HG03520 (cell line): ENCODE results near the gene ALMS1.
"Not testable (repeated sequence)": the region's sequence is repeated elsewhere in the genome, so short reads cannot be mapped to it uniquely, and the experiment has no call there.

Experiments used
- ATAC-seq: cut with Tn5 transposase; IDR thresholded peaks from one replicate; pipeline ENCODE4 v1.9.1; 2021; ENCODE audit warnings: mild to moderate bottlenecking, moderate library complexity; ENCODE audit not compliant: unreplicated experiment

ALMS1 gene

GRCh38 chr2:73403237-73403636, 17.6 kb downstream of the ALMS1 start:
- ATAC-seq = no peak

GRCh38 chr2:73404409-73404808, 18.8 kb downstream of the ALMS1 start:
- ATAC-seq = no peak

- no peak for ATAC-seq
Measured at GRCh38 chr2:73406996-73407395, 21.4 kb downstream of the ALMS1 start.

GRCh38 chr2:73408198-73408597, 22.6 kb downstream of the ALMS1 start:
- ATAC-seq = no peak

DNA sequence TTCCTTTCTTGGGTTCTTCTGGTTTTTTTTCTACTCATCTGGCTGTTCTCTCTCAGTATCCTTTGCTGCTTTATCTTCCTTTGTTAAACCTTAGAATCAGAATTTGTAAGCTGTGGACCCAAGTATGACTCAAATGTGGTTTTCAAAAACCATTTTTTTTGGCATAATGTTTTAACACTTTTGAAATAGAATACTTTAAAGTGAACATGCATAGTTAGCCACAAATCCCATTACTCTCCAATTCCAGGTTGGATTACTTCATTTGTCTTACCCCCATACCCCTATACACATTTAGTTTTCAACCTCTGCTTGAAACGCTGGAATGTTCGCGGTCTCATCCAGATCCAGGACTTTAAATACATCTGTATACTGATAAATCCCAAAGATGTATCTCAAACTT, 29.1 kb downstream of the ALMS1 start:
- no peak for ATAC-seq

- ATAC-seq = no peak
Measured at GRCh38 chr2:73415906-73416305, 30.3 kb downstream of the ALMS1 start.

- no peak for ATAC-seq
Measured at GRCh38 chr2:73418343-73418742, 32.7 kb downstream of the ALMS1 start.

DNA sequence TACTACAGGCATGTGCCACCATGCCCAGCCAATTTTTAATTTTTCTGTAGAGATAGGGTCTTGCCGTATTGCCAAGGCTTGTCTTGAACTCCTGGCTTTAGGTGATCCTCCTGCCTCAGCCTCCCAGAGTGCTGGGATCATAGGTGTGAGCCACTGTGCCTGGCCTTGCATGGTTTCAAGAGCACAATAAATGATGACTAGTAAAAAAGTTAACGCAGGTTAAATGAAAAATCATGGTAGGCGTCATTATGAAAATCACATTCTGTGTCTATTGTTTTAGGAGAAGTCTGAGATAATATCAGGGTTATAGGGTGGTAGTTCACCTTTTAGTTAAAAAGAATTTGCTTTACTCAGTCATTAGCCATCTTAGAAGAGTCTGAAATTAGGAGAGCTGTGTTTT, 38.3 kb downstream of the ALMS1 start:
- no peak for ATAC-seq

- no peak for ATAC-seq
Measured at GRCh38 chr2:73426176-73426575, 40.5 kb downstream of the ALMS1 start.

DNA sequence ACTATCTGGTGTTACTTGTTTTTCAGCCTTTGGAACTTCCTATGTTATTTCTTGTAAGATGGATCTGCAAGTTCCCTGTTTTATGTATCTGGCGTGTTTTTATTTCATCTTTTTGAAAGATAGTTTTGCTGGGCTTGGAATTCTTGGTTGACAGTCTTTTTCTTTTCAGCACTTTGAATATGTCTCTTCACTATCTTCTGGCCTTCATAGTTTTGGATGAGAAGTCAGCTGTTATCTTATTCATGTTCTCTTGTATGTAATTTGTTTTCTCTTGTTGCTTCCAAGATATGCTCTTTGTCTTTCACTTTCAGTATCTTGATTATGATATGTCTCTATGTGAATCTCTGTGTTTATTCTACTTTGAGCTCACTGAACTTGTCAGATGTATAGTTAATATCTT, 50.4 kb downstream of the ALMS1 start:
- ATAC-seq = no peak

DNA sequence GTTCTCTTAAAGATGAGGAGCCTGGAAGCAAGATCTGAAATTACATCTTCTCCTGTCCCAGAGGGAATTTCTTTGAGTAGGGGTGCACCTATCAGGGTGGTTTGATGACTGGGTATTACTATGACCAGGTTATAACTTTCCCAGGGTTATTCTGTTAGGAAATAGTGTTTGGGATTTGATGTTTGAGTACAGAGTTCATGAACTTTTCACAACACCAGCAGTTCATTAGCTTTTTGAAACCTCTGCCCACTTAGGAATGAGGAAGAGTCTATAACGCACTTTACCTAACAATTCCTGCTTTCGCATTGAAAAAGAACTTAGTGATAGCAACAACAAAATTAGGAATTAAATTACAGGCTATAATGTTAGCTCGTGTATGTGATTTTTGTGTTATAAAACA, 58.6 kb downstream of the ALMS1 start:
- ATAC-seq = no peak

GRCh38 chr2:73448856-73449255, 63.2 kb downstream of the ALMS1 start:
- no peak for ATAC-seq

DNA sequence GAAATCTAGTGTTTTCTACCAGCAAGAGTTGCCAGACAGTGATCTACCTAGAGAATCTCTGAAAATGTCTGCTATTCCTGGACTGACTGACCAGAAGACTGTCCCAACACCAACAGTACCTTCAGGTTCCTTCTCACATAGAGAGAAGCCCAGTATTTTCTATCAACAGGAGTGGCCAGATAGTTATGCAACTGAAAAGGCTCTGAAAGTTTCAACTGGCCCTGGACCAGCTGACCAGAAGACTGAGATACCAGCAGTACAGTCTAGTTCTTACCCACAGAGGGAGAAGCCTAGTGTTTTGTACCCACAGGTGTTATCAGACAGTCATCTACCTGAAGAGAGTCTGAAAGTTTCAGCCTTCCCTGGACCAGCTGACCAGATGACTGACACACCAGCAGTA, 63.8 kb downstream of the ALMS1 start:
- no peak for ATAC-seq

GRCh38 chr2:73451263-73451972, 65.8 kb downstream of the ALMS1 start:
- ATAC-seq = peak; percentile 94

DNA sequence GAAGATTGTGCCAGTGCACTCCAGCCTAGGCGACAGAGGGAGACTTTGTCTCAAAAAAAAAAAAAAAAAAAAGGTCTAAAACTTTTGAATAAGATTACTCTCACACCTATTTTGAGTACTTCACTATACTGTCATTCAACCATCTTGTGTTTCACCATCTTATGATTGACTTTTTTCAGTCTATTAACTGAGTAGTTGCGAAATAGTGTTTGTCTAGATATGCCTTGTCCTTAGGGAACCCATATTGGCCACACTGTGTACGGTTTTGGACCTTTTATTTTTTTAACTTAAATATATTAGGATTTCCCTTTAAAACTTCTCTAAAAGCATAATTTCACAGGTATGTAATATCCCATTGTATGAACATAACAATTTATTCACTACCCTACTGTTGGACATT, 72.3 kb downstream of the ALMS1 start:
- no peak for ATAC-seq

GRCh38 chr2:73462388-73462787, 76.8 kb downstream of the ALMS1 start:
- not testable (repeated sequence) for ATAC-seq

- no peak for ATAC-seq
Measured at GRCh38 chr2:73468376-73468775, 82.7 kb downstream of the ALMS1 start.

GRCh38 chr2:73483874-73484273, 98.2 kb downstream of the ALMS1 start:
- not testable (repeated sequence) for ATAC-seq

DNA sequence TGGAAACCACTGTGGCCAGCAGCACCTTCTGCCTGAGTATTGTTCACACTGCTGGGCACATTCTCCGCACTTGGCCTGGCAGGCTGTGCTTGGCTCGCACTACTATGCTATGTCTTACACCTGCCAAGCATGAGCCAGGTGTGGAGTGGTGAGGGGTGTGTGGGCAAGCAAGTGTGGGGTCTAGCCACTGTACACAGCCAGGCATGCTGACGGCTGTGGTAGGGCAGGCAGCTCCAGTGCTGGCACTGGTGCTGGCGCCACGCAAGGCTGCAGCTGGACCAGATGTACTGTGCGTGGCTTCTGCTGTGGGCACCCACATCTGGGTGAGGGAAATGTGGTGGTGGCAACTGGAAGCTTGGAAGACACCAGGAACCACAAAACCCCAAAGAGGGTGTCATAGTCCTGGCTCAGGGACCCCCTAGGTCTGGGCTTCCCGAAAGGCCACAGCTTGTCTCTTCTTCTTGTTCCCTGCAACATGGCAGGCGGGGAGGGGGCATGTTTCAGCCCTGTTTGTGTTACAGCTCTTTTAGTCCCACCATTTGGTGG, 101.5 kb downstream of the ALMS1 start:
- no peak for ATAC-seq

- no peak for ATAC-seq
Measured at GRCh38 chr2:73488079-73488478, 102.4 kb downstream of the ALMS1 start.

GRCh38 chr2:73489053-73489452, 103.4 kb downstream of the ALMS1 start:
- ATAC-seq = no peak

DNA sequence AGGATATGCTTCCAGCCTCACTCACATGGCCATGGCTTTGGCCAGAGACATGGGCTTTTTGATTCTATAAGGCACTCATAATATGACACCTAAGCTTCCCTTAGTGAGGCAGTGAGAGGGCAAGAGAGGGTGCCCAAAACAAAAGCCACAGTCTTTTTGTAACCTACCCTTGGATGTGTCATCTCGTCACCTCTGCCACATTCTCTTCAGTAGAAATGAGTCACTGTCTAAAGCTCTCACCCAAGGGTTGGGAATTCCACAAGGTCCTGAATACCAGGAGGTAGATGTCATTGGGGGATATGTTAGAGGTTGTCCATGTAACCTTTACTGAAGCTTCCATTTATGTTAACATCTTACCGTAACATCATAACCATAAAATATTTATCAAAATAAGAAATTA, 108.4 kb downstream of the ALMS1 start:
- ATAC-seq = no peak

- ATAC-seq = no peak
Measured at GRCh38 chr2:73503992-73504570, 118.4 kb downstream of the ALMS1 start.
